ENCODE measurements around the gene CABP2.

The CABP2 gene

DNA sequence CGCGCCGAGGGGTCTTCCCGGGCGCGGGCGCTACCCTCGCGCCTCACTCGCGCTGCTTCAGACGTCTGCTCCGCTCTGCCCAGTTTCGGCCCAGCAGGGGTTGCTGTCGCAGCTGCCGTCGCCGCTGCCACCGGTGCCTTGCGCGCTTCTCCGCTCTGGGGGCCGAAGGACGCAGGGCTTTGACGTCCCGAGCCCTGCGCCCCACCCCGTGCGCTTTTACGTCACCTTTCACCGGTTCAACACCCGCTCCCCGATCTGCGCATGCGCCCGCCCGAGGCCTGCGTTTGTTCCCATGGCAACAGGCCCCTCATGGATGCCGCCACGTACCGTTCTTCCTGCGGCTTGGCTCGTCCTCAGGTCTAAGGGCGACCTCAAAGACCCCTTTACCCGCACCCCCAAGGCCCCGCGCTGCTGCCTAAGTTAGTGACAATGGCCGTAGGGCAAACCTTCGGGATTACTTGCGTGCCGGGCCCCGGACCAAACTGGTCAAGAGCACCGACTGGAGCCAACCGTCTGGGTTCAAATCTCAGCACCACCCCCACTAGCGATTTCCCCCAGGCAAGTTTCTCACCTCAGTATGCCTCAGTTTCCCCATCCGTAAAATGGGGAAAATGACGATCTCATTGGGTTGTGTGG is 14.6 kb downstream of the CABP2 start:
- DNase-seq (ENCODE audit: low spot score) (peak; percentile 89), FAIRE-seq (no peak)

DNA sequence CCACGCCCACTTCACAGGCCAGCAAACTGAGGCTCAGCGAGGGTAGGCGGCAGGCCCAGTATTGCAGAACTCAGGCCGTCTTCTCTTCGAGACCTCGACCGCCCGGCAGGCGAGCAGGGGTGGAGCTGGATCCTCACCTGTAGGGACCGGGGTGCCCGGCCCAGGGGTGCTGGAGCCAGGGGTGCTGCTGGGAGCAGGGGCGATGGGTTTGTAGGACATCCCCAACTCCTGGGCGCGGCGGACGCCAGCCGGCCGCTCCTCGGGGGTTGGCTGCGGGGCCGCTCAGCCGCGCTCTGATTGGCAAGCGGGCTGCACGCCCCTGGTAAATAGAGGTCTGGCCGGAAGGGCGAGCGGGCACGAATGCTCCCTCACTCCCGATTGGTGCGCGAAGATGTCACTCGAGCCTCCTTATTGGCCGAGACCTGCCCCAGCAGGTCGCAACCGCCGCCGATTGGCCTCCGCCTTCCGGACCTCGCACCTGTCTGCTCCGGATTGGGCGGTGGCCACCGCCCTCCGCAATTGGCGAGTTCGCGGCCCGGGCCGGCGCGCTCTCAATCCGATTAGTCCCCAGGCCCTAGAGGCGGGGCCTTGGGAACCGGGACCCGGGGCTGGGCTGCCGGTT is 15.3 kb downstream of the CABP2 start, which contains the start of gene CDK2AP2:
TSS of gene CDK2AP2 (minus strand) at position 299 of the 622 bp plus-strand sequence. CDS start at position 219, 80 bp downstream.
- FAIRE-seq, result peak; percentile 73

DNA sequence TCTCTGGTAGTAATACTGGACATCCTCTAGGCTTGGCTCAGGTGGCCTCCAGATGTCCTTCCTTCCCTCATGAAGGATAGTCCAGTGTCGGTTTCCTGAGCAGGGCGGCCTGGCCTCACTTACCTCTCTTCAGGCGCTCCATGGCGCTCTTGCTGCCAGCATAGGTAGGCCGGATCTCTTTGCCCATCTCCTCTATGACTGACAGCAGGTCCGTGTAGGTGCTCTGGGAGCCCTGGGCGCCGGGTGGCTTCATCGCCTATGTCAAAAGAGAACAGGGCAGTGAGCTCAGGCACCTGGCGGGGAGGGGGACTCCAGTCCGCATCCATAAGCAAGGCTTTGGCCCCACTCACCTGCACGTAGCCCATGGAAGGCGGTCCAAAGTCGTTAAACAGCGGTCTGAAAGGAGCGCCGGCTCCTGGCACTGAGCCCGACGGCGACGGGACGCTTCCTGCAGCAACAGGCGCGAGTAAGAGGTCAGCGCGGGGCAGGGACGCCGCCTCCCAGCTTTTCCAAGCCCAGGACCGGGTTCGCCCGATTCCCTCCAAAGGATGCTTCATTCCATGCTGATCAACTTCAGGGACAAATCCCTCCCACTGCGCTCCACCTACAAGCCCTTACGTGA is 15.9 kb downstream of the CABP2 start:
- DNase-seq (ENCODE audit: low spot score), result peak; percentile 73
- no peak for FAIRE-seq

More for the DNA sequence above, 15.3 kb downstream of the CABP2 start, which contains the start of gene CDK2AP2:
- peak; percentile 97 for DNase-seq (ENCODE audit: low spot score)

DNA sequence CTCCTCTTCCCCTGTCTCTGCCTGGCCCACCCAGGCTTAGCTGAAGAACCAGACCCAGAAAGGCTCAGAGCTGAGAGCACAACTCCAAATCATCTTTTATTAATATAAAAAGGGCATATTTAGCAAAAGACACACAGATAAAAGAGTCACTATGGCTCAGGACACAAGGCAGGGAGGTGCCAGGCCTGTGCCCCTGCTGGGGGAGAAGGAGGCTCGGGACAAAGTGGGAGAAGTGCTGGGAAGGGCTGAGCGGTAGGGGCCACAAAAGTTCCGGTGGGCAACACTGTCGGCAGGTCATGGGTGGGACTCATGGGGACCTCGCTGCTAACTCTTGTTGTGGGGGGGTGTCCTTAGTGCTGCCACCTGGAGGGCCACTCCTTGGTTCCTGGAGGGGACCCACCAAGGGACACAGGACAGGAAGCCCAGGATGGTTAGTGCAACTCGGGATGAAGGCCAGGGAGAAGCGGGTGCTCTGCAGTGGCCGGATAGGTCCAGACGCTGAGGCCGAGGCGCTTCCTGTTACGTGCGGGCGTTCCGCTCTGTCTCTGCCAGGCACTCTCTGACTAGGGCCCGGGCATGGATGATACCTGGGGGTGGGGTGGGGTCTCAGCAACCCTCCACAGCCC is 16.7 kb downstream of the CABP2 start:
- DNase-seq (ENCODE audit: low spot score) (no peak), FAIRE-seq (no peak)

DNA sequence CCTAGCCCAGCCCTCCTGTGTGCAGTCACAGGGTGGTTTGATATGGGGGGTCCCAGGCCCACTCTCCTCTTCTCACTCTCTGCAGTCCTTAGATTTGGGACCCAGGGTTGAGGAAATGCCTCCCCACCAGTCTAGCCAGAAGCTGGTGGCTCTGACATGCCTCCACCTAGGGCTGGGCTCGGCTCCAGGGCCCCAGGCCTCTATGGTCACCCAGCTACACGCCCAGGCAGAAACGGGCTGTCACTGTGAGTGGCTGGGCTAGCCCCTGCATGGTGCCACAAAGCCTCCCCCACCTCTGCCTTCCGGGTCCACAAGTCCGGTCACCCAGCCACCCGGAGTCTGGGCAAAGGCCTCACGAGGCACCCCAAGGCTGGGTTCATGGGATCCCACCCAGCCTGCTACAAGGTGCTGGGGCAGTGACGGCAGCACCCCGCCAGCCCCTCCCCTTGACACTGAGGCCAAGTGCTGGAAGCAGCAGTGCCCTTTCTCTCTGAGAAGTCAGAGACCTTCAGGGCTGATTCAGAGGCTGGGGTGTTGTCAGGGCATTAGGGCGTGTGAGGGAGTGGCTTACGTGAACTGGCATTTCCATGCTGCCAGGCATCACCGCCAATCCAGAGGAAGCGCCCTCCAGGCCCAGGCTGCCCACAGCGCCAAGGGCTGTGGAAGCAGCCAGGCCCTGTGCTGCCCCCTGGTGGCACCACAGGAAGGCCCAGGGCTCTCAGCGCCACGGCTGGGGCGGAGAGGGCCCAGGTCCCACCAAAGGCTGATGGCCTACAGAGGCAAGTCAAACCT is 17.4 kb downstream of the CABP2 start:
- peak; percentile 79 for FAIRE-seq
- DNase-seq (ENCODE audit: low spot score), result peak; percentile 96

DNA sequence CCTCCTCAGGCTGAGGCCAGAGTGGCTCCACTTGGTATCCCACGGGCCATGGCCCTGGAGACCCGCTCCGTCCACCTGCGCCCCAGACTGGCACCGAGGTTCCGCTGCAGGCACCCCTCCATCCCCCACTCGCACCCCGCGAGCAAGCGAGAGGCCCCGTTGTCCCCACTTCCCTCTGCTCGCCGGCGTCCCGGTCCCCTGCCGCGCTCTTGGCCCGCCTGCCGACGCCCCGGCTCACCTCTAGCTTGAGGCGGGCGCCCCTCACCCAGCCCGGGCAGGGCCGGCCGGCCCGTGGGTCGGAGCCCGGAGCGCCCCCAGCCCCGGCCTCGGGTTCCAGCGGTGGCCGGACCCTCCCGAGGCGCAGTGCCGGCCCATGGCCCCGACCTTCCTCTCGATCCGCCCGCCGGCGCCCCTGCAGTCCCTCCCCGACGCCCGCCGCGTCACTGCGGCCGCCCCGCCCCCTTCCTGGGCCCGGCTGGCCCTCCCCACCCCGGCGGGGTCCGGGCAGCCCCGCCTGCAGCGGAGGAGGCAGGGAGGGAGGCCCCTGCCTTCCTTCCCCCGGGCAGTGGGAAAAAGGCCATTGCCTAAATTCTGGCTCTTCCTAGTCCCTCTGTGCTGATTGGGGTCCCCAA is 18.2 kb downstream of the CABP2 start, which contains the start of gene PITPNM1:
TSS of gene PITPNM1 (minus strand) at position 414 of the 632 bp plus-strand sequence. CDS start 1,183 bp downstream, outside the sequence.
- DNase-seq (ENCODE audit: low spot score) (peak; percentile 20), FAIRE-seq (no peak)

DNA sequence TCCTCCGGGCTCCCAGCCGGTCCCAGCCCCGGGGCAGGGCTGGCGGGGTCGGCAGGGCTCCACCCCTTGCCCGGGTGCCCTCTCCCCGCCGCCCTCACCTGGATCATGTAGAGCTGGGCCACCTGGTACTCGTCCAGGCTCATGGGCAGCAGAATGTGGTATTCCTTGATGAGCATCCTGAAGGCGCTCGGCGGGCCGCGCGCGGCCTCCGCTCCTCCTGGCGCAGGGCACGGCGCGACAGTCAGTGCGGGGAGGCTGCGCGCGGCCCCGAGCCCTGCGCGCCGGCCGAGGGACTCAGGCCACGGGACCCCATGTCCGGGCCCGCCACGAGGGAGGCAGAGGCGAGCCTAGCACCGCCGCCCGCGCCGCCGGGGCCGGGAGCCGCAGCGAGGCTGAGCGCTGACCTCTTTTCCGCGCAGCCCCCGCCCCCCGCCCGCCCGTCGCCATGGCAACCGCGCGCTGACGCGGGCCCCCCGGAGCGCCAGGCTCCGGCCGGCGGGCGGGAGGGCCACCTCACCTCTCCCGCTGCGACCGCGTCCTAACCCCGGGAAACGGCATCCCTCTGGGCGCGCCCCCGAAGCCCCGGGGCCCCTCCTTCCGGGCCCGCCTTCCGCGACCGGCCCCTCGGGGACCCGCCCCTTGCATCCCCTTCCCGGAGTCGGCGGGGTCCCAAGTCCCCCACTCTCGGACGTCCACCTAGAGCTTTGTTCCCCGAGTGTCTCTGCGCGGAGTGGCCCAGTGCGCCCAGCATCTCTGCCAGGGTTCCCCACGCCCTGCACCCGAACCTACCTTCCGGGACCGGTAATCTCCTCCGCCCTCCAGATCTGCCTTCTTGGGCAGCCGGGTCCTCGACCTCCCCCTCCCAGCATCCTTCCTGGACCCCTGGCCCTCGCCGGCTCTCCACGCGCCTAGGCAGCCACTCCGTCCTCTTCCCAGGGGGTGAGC is 19.0 kb downstream of the CABP2 start:
- FAIRE-seq (no peak), DNase-seq (ENCODE audit: low spot score) (peak; percentile 25)

DNA sequence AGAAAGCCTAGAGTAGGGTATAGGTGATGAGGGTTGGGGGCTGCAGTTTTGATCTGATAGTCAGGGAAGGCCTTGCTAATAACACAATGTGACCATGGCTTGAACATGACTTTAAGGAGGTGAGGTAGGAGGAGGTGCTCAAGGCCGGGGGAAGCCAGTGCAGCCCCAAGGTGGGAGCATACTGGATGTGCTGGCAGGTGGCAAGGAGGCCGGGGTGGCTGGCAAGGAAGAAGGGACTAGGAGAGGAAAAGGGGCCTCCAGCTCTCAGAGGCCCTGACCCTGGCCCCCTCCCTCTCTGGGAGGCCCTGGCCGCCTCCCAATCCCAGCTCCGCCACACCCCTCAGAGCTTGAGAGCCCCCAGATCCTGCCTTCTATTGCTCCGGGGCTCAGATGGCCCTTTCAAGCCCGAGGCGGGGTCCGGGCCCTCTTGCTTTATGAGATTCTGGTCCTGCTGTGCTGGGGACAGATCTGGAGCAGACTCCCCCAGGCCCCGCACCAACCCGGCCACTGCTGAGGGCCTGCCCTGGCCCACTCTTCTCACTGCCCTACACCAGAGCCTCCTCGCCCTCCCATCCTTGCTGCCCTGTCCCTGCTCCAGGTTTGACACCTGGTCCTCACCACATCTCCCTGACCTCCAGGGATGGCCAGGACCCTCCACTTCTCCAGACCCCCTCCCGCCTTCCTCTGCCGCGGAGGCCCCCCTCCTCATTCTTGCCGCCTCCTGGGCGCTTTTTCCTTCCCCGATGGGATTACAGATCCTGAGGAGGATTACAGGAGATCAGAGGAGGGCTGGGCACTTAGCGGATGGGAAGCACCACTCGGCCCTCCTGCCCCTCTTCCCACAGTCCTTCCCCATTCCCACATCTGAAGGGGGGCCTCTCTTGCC is 19.9 kb downstream of the CABP2 start:
- DNase-seq (ENCODE audit: low spot score) (no peak), FAIRE-seq (no peak)

DNA sequence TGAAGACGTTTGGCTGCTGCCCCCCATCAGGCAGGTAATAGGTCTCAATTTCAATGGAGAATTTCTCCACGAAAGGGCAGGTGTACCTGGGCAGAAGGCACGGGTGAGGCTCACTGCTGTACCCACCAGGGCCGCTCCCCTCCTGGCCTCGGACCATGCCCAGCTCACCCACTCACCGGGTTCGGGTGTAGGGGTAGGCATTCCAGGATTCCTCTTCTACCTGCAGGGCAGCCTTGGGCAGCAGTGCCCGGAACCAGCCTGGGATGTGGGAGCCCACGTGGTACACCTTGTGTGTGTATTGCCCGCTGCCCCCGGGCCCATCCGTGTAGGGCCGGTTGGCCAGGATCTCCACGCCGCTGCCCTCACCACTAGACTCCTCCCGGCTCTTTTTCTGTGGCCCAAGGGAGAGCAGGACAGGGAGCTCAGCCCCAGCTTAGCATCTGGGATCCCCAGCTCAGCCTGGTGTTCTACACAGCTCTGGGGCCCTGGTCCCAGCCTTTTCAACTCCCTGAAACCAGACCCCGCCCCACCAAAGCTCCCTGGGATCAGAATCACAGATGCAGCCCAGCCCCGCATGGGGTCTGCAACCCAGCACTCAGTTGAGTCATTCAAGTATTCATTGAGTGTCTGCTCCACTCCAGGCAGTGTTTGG is 20.8 kb downstream of the CABP2 start:
- no peak for DNase-seq (ENCODE audit: low spot score)
- FAIRE-seq, result no peak

DNA sequence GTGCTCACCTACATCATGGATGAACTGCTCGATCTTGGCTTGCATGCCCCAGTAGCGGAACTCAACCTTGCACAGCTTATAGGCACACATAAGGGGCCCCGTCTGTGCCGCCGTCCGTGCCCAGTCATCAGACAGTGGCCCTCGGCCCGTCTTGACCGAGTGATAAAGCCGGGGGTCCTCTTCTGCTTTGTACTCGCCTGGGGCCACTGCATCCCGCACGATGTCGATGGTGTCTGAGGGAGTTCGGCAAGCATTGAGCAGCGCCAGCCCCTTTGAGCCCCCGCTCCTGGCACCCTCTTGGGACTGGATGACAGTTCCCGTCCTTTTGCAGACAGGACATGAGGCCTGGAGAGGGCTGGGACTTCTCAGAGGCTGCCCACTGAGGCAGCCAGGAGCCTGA is 21.4 kb downstream of the CABP2 start:
- DNase-seq (ENCODE audit: low spot score) (no peak), FAIRE-seq (no peak)

DNA sequence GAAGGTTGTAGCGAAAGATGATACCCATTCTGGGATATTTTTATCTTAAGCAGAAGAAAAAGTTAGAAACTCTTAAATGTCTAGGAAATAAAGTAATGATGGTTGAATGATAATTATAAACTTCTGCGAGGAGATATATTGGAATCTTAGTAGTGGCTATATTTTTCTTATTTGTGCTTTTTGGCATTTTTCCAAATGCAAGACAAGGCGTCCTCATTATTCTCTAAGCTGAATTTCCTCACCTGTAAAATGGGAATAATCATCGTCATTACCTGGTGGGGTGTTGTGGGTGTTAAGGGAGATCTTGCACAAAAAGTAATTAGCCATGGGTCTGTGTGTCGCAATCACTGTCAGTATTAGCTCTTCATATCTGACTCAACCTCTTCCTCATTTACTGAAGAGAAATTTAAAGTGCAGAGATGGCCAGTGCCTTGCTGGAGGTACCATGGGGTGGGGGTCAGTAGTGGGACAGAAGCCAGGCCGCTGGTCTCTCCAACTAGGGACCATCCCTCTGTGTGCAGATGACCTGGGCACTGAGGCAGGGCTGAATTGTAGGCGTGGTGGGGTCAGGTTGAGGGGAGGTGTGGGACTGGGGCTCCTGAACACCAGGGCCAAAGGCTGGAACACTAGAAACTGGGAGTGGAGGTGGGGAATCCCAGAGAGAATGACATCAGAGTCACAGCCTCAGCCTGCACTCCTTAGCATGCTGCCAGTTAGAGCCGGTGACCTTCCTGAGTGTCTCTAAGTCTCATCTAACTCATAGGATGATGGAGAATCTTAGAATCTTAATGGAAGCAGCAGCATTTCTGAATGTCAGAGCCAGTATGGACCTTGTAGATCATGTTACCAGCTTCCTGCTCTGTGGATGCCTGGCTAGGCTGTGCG is 22.2 kb downstream of the CABP2 start:
- no peak for DNase-seq (ENCODE audit: low spot score)
- no peak for FAIRE-seq

DNA sequence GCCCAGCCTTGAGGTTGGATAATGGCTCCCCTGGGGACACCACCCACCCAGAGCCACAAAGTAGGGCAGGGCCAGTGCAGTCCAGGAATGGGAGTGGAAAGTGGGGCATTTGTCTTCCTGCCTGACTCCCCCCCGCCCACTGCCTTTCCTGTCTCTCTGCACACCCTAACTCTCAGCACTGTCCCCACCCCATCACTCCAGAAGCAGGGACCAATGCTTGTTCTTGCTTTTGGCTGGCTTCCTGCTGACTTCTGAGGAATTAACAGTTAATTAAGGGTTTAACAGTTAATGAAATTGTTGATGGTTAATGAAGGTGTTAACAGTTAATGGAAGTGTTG is 22.8 kb downstream of the CABP2 start:
- no peak for FAIRE-seq
- DNase-seq (ENCODE audit: low spot score), result no peak

DNA sequence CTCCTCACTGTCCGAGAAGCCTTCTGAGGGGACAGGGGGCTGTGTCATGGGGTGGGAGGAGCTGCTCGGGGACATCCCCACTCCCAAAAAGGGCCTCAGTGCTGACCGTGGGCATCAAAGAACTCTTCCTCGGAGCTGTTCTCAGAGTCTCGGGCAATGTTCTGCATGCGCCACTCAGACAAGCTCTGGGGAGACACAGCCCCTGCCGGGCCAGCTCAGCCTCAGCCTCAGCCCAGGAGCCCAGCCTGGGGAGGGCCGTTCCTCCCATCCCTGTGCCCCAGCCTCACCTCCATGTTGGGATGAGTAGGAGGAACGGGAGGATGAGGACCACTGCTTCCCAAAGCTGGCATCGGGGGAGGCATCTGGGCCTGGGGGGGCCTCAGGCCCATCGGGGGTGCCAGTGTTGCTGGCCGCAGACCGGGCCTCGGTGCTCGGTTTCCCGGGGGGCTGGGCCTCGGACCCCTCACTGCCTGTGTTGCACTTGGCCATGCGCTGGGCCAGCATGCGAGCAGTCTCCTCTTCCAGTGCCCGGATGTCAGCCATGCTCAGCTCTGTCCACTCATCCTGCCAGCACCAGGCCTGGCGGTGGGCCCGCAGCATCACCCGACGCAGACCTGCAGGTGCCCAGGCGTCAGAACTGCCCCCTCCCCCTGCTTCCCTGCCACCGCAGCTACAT is 23.3 kb downstream of the CABP2 start:
- DNase-seq (ENCODE audit: low spot score) (no peak), FAIRE-seq (no peak)

DNA sequence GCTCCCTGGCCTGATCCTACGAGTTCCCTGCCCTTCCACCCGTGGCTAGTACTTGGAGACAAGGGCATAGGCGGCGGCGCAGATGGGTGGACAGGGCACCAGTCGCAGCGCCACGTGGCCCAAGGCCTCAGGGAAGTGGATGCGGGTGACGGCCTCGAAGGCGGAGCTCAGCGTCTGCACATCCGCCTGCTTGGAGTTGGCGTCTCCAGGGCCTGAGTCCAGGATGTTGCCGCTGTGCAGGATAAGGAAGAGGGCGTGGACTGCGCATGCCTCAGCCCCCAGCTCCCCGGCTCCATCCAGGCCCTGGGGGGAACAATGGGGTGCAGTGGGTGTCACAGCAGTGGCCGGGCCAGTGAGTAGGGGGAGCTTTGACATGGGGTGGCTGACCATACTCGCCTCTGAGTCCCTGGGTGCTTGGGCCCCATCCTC is 24.7 kb downstream of the CABP2 start:
- no peak for FAIRE-seq
- DNase-seq (ENCODE audit: low spot score), result no peak

DNA sequence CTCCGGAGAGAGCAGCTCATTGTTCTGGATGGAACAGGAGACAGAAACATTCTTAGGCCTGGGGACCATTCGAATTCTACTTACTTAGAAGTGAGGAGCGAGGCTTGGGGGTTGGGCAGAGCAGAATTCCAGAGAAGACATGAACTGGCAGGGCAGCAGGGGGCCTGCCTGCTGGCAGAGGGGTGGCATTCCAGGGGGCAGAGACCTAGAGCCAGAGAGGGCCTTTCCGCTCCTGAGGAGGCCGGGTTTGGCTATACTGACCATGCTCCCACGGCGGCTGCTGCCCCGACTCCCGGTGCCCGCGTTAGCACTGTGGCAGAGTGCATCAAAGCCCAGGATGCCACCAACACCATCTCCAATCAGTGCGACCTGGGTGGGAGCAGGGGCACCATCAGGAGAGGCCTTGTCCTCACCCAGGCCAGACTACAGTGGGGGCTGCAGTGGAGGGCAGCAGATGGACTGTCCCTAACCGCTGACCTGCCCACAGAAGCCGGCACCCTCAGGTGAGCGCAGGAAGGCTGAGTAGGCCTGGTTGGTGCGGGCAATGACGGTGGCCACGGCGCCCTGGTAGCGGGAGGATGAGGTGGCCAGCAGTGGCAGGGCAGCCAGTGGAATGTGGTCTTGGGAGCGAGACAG is 25.5 kb downstream of the CABP2 start:
- FAIRE-seq (no peak), DNase-seq (ENCODE audit: low spot score) (no peak)

DNA sequence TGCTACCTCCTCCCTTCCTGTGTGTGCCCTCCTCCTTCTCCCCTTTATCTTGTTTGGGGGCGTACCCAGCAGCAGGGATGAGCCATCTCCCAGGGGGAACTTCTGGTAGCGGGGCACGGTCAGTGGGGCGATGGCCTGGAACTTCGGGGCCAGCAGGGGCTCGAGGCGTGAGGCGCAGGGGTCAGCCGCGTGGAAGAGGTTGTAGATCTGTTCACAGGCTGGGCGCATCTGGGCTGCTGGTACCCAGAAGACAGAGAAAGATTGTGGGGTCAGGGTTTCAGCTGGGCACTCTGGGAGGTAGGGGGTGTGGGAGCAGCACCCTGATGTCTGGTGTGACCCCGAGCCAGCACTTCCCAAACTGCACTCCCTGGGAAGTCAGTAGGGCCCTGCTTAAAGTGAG is 27.1 kb downstream of the CABP2 start:
- DNase-seq (ENCODE audit: low spot score), result no peak
- no peak for FAIRE-seq
